ENCODE measurements around the gene PPM1F.

DNA sequence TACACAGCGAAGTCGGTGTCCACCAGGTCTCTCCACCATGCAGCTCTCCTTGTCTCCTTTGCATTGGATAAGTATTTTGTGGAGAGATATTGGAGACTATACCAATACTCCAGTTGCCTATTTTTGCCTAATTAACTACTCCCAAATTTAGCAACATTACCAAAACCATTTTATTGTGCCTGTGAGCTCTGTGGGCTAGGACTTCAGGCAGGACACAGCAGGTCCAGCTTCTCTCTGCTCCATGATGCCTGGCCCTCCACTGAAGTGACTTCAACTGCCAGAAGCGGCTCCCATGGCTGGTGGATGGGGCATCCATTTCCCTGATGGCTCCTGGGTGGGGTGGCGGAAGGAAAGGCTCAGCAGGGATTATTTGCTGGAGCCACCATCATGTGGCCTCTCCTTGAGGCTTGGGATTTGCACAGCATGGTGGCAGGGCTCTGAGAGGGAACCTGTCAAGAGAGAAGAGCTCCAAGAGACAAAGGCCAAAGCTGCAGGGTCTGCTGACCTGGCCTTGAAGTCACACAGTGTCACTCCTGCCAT, 48.3 kb downstream of the PPM1F start:
- TF ChIP-seq, protein P1, sequence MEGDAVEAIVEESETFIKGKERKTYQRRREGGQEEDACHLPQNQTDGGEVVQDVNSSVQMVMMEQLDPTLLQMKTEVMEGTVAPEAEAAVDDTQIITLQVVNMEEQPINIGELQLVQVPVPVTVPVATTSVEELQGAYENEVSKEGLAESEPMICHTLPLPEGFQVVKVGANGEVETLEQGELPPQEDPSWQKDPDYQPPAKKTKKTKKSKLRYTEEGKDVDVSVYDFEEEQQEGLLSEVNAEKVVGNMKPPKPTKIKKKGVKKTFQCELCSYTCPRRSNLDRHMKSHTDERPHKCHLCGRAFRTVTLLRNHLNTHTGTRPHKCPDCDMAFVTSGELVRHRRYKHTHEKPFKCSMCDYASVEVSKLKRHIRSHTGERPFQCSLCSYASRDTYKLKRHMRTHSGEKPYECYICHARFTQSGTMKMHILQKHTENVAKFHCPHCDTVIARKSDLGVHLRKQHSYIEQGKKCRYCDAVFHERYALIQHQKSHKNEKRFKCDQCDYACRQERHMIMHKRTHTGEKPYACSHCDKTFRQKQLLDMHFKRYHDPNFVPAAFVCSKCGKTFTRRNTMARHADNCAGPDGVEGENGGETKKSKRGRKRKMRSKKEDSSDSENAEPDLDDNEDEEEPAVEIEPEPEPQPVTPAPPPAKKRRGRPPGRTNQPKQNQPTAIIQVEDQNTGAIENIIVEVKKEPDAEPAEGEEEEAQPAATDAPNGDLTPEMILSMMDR (IDR thresholded peaks at IDR 0.05 in 8 of 11, conservative IDR thresholded peaks at IDR 0.05 in 3 of 11) = no peak
- TF ChIP-seq POLR2AphosphoS5 (IDR thresholded peaks at IDR 0.05) = no peak
